IMR-90 (cell line): ENCODE results near the gene CRYGS. TPM values are rescaled to one million over a fixed set of nuclear protein-coding genes. Genes with fewer than 3 reads are reported as not detected.

Source experiments
- ATAC-seq: fragments of 200-7000 bp; cut with Tn5 transposase; 2 replicates; pipeline ENCODE4 v1.9.1; 2020; ENCODE audit warnings: low read depth, mild to moderate bottlenecking, moderate library complexity
- BruUV-seq: library from RNA; stranded (reverse); fragments of 400-500 nt; replicated peaks from 2 replicates; lab custom pipeline; 2021; lab: Mats Ljungman, UMichigan
- CTCF ChIA-PET: fragments of 300-600 bp; formaldehyde crosslinking; extraction: SDS; loops from one replicate; lab custom pipeline; 2021; ENCODE audit warnings: antibody characterized with exemption; lab: Yijun Ruan, JAX
- POLR2A ChIA-PET: fragments of 300-600 bp; sonication (Branson Sonifier 250); formaldehyde crosslinking; loops from one replicate; lab custom pipeline; 2022; ENCODE audit warnings: antibody characterized with exemption; ENCODE audit not compliant: unreplicated experiment; lab: Charles Lee
- DNase-seq: peaks from one replicate; pipeline ENCODE4 v3.0.0; 2013
- H2AFZ ChIP-seq: replicated peaks from 2 replicates; pipeline ENCODE3; 2013; ENCODE audit warnings: low read length, mild to moderate bottlenecking; ENCODE audit not compliant: poor library complexity
- H2AK5ac ChIP-seq: 2 replicates; pipeline ENCODE4 v1.6.1; 2013; ENCODE audit warnings: low read depth, low read length, inconsistent platforms
- H2AK9ac ChIP-seq: replicated peaks from 2 replicates; pipeline ENCODE3; 2013; ENCODE audit warnings: mild to moderate bottlenecking, low read depth, low read length, moderate library complexity; ENCODE audit not compliant: poor library complexity
- H2BK120ac ChIP-seq: 2 replicates; pipeline ENCODE4 v1.6.1; 2013; ENCODE audit warnings: low read depth, low read length, inconsistent platforms
- H2BK15ac ChIP-seq: 3 replicates; pipeline ENCODE4 v1.6.1; 2013; ENCODE audit warnings: low read depth, low read length, inconsistent platforms
- H2BK20ac ChIP-seq: 2 replicates; pipeline ENCODE4 v1.6.1; 2013; ENCODE audit warnings: low read depth, mild to moderate bottlenecking, inconsistent platforms, low read length, moderate library complexity
- H2BK5ac ChIP-seq: 2 replicates; pipeline ENCODE4 v1.6.1; 2013; ENCODE audit warnings: mild to moderate bottlenecking, low read depth, low read length, inconsistent platforms; ENCODE audit not compliant: poor library complexity, severe bottlenecking
- H3K14ac ChIP-seq: replicated peaks from 2 replicates; pipeline ENCODE4 v1.6.1; 2013; ENCODE audit warnings: low read depth, low read length, inconsistent platforms
- H3K18ac ChIP-seq: 2 replicates; pipeline ENCODE4 v1.6.1; 2013; ENCODE audit warnings: low read depth, low read length, control low read depth
- H3K23ac ChIP-seq: 2 replicates; pipeline ENCODE4 v1.6.1; 2013; ENCODE audit warnings: low read depth, low read length, inconsistent platforms
- H3K27ac ChIP-seq: 2 replicates; pipeline ENCODE4 v1.5.1; 2013; ENCODE audit warnings: mild to moderate bottlenecking, control low read depth, low read length; ENCODE audit not compliant: insufficient read depth
- H3K27me3 ChIP-seq: 2 replicates; pipeline ENCODE4 v1.6.1; 2013; ENCODE audit warnings: low read length; ENCODE audit not compliant: control insufficient read depth, insufficient read depth
- H3K36me3 ChIP-seq: 2 replicates; pipeline ENCODE4 v1.6.1; 2013; ENCODE audit warnings: low read length, mixed read lengths; ENCODE audit not compliant: control insufficient read depth, insufficient read depth
- H3K4ac ChIP-seq: 2 replicates; pipeline ENCODE4 v1.6.1; 2013; ENCODE audit warnings: low read depth, low read length, inconsistent platforms
- H3K4me1 ChIP-seq: 2 replicates; pipeline ENCODE4 v1.6.1; 2013; ENCODE audit warnings: low read length, mixed read lengths; ENCODE audit not compliant: control insufficient read depth, insufficient read depth
- H3K4me2 ChIP-seq: 2 replicates; pipeline ENCODE4 v1.6.1; 2013; ENCODE audit warnings: low read depth, mild to moderate bottlenecking, control low read depth, low read length, moderate library complexity
- H3K4me3 ChIP-seq: 2 replicates; pipeline ENCODE4 v1.5.1; 2013; ENCODE audit warnings: low read depth, mild to moderate bottlenecking, control low read depth, low read length, moderate library complexity; ENCODE audit not compliant: insufficient read depth
- H3K56ac ChIP-seq: 2 replicates; pipeline ENCODE4 v1.6.1; 2013; ENCODE audit warnings: low read length, inconsistent platforms; ENCODE audit not compliant: insufficient read depth; ENCODE audit errors: extremely low read depth
- H3K79me1 ChIP-seq, 2 experiments: 2 replicates each; pipeline ENCODE4 v1.6.1; 2013; ENCODE audit warnings: low read length in 2 of 2, inconsistent platforms in 1 of 2, low read depth in 1 of 2
- H3K9ac ChIP-seq: 2 replicates; pipeline ENCODE4 v1.6.1; 2013; ENCODE audit warnings: low read depth, low read length, control low read depth
- H3K9me1 ChIP-seq: 2 replicates; pipeline ENCODE4 v1.6.1; 2013; ENCODE audit warnings: low read length, inconsistent platforms; ENCODE audit not compliant: insufficient read depth
- H3K9me3 ChIP-seq: 2 replicates; pipeline ENCODE4 v1.6.1; 2013; ENCODE audit warnings: low read length; ENCODE audit not compliant: control insufficient read depth, insufficient read depth
- H4K20me1 ChIP-seq: 2 replicates; pipeline ENCODE4 v1.6.1; 2013; ENCODE audit warnings: low read length, inconsistent platforms; ENCODE audit not compliant: insufficient read depth
- H4K5ac ChIP-seq: 2 replicates; pipeline ENCODE4 v1.6.1; 2013; ENCODE audit warnings: mild to moderate bottlenecking, low read depth, low read length, control low read depth
- H4K8ac ChIP-seq, 2 experiments: 2 replicates each; pipeline ENCODE4 v1.6.1; 2013; ENCODE audit warnings: low read depth in 2 of 2, low read length in 2 of 2, control low read depth in 1 of 2, inconsistent platforms in 1 of 2
- H4K91ac ChIP-seq: 2 replicates; pipeline ENCODE4 v1.6.1; 2013; ENCODE audit warnings: low read depth, low read length, inconsistent platforms; ENCODE audit not compliant: insufficient read depth
- CEBPB ChIP-seq: IDR thresholded peaks from 2 replicates; pipeline ENCODE4 v1.6.1; 2012; ENCODE audit warnings: low read depth, low read length, improper control_type of control experiment
- CHD1 ChIP-seq: IDR thresholded peaks from 2 replicates; pipeline ENCODE4 v1.6.1; 2012; ENCODE audit warnings: low read depth, low read length, improper control_type of control experiment
- CTCF ChIP-seq: conservative IDR thresholded peaks from 2 replicates; pipeline ENCODE4 v1.5.1; 2012; ENCODE audit warnings: mild to moderate bottlenecking, low read depth, low read length, improper control_type of control experiment
- MAZ ChIP-seq: IDR thresholded peaks from 2 replicates; pipeline ENCODE4 v1.6.1; 2012; ENCODE audit warnings: low read depth, mild to moderate bottlenecking, low read length, improper control_type of control experiment, moderate library complexity, borderline replicate concordance
- POLR2A ChIP-seq: IDR thresholded peaks from 2 replicates; pipeline ENCODE4 v1.6.1; 2012; ENCODE audit warnings: mild to moderate bottlenecking, low read depth, low read length
- WGBS, 2 experiments: methylation state at CpG; one replicate each; pipeline versions ENCODE4 v1.1.5 to v1.1.7; 2013; ENCODE audit warnings: missing lambda C conversion rate in 2 of 2; ENCODE audit not compliant: insufficient read length in 1 of 2; ENCODE audit errors: extremely low coverage in 2 of 2; 5-methylcytosine and 5-hydroxymethylcytosine counted together
- dilution Hi-C: fragments of 300-500 bp; cut with HindIII; formaldehyde crosslinking; loops from one replicate; pipeline ENCODE4 v1.14.3; 2018; ENCODE audit warnings: low sequenced_read_pairs; ENCODE audit not compliant: unreplicated experiment
- in situ Hi-C: fragments of 300-500 bp; cut with MboI; formaldehyde crosslinking; loops from 3 replicates; pipeline ENCODE4 v1.14.3; 2019; ENCODE audit warnings: low sequenced_read_pairs, inconsistent platforms, mixed read lengths
- intact Hi-C: fragments of 100-400 bp; cut with micrococcal nuclease; formaldehyde crosslinking; loops from 2 replicates; pipeline ENCODE4 v1.10.0; 2022
- polyA plus RNA-seq, 3 experiments: library from polyadenylated mRNA; depleted of rRNA; stranded (reverse); fragments of >200 nt; gene quantifications; 2 replicates each; pipeline ENCODE4 v1.2.3, GENCODE V29; 2012; ENCODE audit warnings: low replicate concordance in 1 of 3
- total RNA-seq: library from RNA; depleted of rRNA; stranded (reverse); fragments of >200 nt; gene quantifications from 2 replicates; pipeline ENCODE4 v1.2.3, GENCODE V29; 2012

Gene CRYGS
- total and polyA plus RNA-seq, 2 of the 4 experiments (the other 2 are of a cell fraction) = 0.36 to 2.1 TPM

- TF ChIP-seq CHD1 = no peak
- TF ChIP-seq MAZ = no peak
- no peak for TF ChIP-seq POLR2A
- TF ChIP-seq CTCF = no peak
- no peak for TF ChIP-seq CEBPB
- Histone ChIP-seq H3K18ac (no peak overlapping the region), H2BK20ac (no peak overlapping the region), H2BK5ac (no peak overlapping the region), H4K20me1 (no peaks in the 10 kb centered on the region), H3K9me3 (no peaks in the 10 kb centered on the region), H3K4me3 (no peak overlapping the region), H3K36me3 (no peaks in the 10 kb centered on the region), H2BK15ac (no peak overlapping the region), H3K27me3 (peaks cover 33% of the 10 kb centered on the region), H3K56ac (no peak overlapping the region), H2AFZ (no peak overlapping the region), H3K23ac (no peak overlapping the region), H2BK120ac (no peak overlapping the region), H3K9ac (no peak overlapping the region), H3K27ac (no peak overlapping the region), H3K4me2 (no peak overlapping the region), H2AK9ac (no peak overlapping the region), H2AK5ac (no peak overlapping the region), H3K14ac (no peak overlapping the region), H3K9me1 (no peaks in the 10 kb centered on the region), H4K5ac (no peak overlapping the region), H3K4me1 (no peaks in the 10 kb centered on the region), H4K8ac (no peak overlapping the region), H4K91ac (no peak overlapping the region), H3K79me1 (no peaks in the 10 kb centered on the region), H3K4ac (no peak overlapping the region)
- DNase-seq (no peak), ATAC-seq (no peak)
- dilution Hi-C loops (no loop called here), intact Hi-C loops (no loop called here), in situ Hi-C loops (no loop called here)
- ChIA-PET CTCF (no interaction called here), POLR2A (no interaction called here)
- WGBS, 2 experiments = no CpG with 5 or more reads among the region's 3 CpGs
- BruUV-seq = no TSS peak
Observed at GRCh38 chr3:186506191-186506739, 37.9 kb downstream of the CRYGS start.
